GM18505 (cell line): Measurements from ENCODE around the gene OTX1.
"Not testable (repeated sequence)": the region's sequence is repeated elsewhere in the genome, so short reads cannot be mapped to it uniquely, and the experiment has no call there.

Experiments
- ATAC-seq: cut with Tn5 transposase; IDR thresholded peaks from one replicate; pipeline ENCODE4 v1.9.1; 2021; ENCODE audit not compliant: unreplicated experiment
- POLR2A ChIP-seq: IDR thresholded peaks from 4 replicates; pipeline ENCODE4 v1.6.1; 2011; ENCODE audit warnings: borderline replicate concordance; ENCODE audit not compliant: insufficient read depth, insufficient read length; ENCODE audit errors: extremely low read depth

OTX1 gene

GRCh38 chr2:63050334-63051041, at the start of gene OTX1:
TSS of gene OTX1 (plus strand) at chr2:63050830. CDS start at chr2:63052991, 2,161 bp downstream.
- peak; percentile 63 for ATAC-seq
- TF ChIP-seq POLR2A, result peak; percentile 22

DNA sequence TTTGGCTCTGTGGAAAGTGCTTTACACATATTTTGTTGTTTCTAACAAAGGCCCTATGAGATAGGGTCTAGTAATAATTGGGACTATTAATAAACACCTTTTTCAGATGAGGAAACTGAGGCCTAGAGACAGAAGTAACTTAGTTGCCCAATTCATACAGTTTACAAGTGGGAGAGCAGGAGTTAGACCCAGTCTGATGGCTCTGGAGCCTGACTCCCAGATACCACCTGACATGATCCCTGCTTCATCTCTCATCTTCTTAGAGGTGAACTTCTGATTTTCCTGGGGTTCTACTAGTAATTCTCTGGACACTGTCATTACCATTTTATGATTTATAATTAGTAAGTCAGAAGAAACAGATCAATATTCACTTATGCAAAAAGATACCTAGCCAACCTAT, 49.1 kb upstream of the OTX1 start:
- TF ChIP-seq POLR2A, result no peak
- no peak for ATAC-seq

DNA sequence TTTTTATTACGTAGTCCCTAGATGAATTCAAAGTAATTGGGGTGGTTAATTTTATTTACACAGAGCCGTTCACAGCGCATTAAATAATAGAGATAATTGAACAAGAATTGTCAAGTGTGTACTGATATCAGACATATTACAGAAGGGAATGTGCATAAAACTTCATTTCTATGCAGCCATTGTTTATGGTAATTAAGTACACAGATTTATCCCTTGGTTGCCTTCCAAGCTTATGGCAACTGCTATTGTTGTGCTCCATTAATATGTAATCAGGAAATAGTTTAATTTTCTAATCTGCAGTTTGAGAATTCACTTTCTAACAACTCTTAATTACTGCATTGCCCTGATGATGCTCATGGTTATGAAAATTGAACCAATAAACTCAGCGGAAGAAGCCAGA, 47.3 kb upstream of the OTX1 start:
- no peak for TF ChIP-seq POLR2A
- no peak for ATAC-seq

DNA sequence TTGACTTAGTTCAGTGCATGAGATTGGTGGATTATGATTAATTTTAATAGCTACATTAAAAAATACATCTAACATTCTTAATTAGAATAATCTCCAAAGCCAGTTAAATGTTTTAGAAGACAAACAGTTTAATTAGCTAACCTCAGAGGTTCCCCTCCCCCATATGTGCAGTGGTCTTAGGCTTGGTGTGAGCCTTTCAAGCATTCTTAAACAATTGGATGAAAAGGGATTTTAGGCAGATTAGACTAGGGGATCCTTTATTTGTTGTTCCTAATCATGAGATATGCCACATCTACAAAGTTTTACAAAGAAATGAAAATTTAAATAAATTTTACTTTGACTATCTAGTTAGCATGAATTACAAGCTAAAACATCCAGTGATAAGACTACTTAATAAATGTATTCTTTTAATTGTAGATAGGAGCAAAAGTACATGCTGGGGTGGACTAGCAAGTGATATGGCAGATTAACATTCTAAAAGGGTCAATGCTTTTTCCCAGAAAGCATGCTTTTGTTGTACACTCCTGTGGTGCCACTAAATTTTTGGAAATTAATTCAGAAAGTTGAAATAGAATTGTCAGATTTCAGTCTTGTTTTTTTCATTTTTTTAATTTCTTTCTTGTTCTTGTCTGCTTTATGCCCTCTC, 42.7 kb upstream of the OTX1 start:
- ATAC-seq, result no peak
- no peak for TF ChIP-seq POLR2A

- TF ChIP-seq POLR2A, result no peak
- ATAC-seq, result no peak
Observed at GRCh38 chr2:63008838-63009237, 41.8 kb upstream of the OTX1 start.

GRCh38 chr2:63009490-63009889, 41.1 kb upstream of the OTX1 start:
- TF ChIP-seq POLR2A, result no peak
- ATAC-seq, result no peak

GRCh38 chr2:63012541-63012940, 38.1 kb upstream of the OTX1 start:
- no peak for ATAC-seq
- no peak for TF ChIP-seq POLR2A

- no peak for ATAC-seq
Observed at GRCh38 chr2:63013438-63013837, 37.2 kb upstream of the OTX1 start.

GRCh38 chr2:63015389-63015788, 35.2 kb upstream of the OTX1 start:
- TF ChIP-seq POLR2A, result no peak
- ATAC-seq, result no peak

More at GRCh38 chr2:63013438-63013837, 37.2 kb upstream of the OTX1 start:
- no peak for TF ChIP-seq POLR2A

GRCh38 chr2:63018439-63018838, 32.2 kb upstream of the OTX1 start:
- ATAC-seq, result no peak
- TF ChIP-seq POLR2A, result no peak

- ATAC-seq, result not testable (repeated sequence)
Observed at GRCh38 chr2:63019686-63020085, 30.9 kb upstream of the OTX1 start.

GRCh38 chr2:63023444-63023843, 27.2 kb upstream of the OTX1 start:
- no peak for ATAC-seq

DNA sequence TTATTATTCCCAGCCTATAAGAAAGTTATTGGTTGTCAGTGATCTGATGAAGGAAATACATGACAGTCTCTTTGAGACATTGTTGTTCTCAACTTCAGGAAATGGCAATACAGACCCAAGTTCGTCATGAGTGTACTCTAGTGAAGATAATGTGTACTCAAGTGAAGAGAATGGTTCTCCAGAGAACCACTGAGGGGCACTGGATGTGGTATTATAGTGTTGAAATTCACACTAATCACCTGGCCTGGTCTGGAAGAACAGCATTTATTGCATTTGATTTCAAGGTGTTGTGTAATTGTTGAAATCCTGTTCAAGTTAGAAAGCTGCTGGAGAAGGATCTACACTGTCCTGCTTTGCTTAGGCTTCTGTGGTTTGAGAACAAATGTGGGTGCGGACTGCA, 23.4 kb upstream of the OTX1 start:
- ATAC-seq, result no peak
- TF ChIP-seq POLR2A, result no peak

More at GRCh38 chr2:63023444-63023843, 27.2 kb upstream of the OTX1 start:
- no peak for TF ChIP-seq POLR2A

- no peak for TF ChIP-seq POLR2A
- no peak for ATAC-seq
Observed at GRCh38 chr2:63029058-63029457, 21.6 kb upstream of the OTX1 start.
